Measurements from ENCODE around the gene PCDHGB3. TPM values are rescaled to one million over a fixed set of nuclear protein-coding genes. Genes with fewer than 3 reads are reported as not detected.

PCDHGB3 gene
- total RNA-seq (2022; extraction: Qiagen RNA extraction; ENCODE audit: low read depth), result 0.15 to 0.35 TPM (median 0.20 TPM) in 5 replicates

DNA sequence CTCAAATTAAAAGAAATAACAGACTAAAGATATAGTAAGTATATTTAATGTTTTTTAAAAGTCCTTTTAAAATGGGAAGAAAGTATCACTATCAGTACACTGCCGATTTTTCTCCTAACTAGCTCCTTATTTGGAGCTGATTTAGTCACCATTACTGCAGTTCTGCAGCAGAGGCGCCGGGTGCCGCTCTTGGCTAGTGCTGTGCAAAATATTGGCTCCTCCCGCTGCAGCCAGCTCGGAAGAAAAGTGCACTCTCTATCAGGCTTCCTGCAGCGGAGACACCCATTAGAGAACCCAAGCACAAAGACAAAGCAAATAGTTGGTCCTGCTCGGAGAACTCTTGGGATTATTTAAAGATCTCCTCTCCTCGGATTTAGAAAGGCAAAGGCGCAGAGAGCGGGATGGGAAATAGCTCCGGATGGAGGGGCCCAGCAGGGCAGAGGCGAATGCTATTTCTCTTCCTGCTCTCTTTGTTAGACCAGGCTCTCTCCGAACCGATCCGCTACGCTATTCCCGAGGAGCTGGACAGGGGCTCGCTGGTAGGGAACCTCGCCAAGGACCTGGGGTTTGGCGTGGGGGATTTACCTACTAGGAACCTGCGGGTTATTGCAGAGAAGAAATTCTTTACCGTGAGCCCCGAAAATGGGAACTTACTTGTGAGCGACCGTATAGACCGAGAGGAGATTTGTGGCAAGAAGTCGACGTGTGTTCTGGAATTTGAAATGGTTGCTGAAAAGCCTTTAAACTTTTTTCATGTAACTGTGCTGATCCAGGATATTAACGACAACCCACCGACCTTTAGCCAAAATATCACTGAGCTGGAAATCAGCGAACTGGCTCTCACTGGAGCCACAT, at the start of gene PCDHGB3:
PCDHGB3 (plus strand) TSS at position 249 of the 855 bp plus-strand sequence; CDS start at position 402, 153 bp downstream.

DNA sequence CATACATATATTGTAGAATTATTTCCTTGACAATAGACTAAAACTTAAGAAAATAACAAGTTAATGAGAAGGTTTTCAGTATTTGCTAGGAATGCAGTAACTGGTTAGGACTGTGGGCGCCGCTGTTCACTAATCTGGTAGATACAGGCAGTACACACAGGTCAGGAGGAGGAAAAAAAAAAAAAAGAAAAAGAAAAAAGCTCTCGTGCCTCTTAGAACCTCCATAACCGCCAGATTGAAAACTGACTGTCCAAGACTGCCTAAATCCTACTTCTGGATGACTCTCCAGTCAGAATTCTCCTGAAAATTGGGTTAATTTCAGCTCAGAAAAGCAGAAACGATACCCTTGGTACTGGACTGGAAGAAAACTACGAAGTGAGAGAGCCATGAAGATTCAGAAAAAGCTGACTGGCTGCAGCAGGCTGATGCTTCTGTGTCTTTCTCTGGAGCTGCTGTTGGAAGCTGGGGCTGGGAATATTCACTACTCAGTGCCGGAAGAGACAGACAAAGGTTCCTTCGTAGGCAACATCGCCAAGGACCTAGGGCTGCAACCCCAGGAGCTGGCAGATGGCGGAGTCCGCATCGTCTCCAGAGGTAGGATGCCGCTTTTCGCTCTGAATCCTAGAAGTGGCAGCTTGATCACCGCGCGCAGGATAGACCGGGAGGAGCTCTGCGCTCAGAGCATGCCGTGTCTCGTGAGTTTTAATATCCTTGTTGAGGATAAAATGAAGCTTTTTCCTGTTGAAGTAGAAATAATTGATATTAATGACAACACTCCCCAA, 39.6 kb upstream of the PCDHGB3 start, which contains the start of gene PCDHGA1:
PCDHGA1 (plus strand) TSS at position 216 of the 782 bp plus-strand sequence.

DNA sequence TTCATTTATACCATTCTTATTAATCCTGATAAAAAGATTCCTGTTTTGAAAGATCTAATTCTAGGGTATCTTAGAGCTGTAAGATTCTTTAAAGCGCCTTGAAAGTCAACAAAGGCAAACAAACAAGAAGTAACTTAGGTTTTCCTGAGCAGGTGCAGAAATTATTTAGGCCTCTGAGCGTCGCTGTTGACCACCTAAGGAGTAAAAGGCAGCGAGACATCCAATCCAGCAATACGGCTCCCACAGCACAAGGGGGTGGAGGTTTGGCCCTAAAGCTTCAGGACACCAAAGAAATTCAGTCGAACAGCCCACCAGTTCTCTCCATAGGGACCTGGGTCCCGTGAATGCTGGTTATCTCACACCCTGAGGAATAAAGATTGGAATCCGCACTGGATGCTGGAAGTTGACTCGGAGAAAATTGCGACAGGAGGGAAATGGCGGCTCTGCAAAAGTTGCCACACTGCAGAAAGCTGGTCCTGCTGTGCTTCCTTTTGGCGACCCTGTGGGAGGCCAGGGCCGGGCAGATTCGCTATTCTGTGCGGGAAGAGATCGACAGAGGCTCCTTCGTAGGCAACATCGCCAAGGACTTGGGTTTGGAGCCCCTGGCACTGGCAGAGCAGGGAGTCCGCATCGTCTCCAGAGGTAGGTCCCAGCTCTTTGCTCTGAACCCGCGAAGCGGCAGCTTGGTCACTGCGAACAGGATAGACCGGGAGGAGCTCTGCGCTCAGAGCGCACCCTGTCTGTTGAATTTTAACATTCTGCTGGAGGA, 31.3 kb upstream of the PCDHGB3 start, which contains the start of gene PCDHGA2:
PCDHGA2 (plus strand) TSS at position 223 of the 769 bp plus-strand sequence.

DNA sequence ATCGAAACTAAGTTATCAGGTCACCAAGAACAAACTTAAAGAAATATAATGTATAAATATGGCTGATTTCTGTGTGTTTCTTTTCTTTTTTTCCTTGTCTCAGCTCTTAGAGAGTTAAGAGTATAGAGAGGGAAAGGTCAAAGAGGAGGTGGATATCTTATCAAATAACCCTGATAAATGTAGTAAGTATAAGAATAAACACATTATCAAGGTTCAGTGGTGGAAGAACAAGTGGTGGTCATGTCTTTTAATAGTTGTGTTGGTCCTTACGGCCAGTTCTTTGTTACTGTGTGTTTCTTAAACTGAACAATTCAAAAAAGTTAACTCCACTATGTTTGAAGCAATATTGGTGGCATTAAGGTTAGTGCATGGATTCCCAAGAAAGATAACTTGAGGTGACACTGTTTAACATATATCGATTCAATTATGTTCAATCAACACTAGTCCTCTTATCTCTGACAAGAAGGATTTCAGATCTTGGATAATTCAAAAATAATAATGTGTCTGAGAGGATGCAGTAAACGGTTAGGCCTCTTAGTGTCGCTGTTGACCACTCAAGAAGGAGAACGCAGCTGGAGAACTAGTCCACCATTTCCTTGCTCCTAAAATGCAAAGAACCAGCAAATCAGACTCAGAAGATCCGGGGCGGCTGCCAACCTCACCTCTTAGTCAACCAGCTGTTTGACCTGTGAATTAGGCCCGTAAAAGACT, 26.6 kb upstream of the PCDHGB3 start, which contains the start of gene PCDHGA3:
PCDHGA3 (plus strand) TSS at position 588 of the 711 bp plus-strand sequence. CDS start 205 bp downstream, outside the sequence.

DNA sequence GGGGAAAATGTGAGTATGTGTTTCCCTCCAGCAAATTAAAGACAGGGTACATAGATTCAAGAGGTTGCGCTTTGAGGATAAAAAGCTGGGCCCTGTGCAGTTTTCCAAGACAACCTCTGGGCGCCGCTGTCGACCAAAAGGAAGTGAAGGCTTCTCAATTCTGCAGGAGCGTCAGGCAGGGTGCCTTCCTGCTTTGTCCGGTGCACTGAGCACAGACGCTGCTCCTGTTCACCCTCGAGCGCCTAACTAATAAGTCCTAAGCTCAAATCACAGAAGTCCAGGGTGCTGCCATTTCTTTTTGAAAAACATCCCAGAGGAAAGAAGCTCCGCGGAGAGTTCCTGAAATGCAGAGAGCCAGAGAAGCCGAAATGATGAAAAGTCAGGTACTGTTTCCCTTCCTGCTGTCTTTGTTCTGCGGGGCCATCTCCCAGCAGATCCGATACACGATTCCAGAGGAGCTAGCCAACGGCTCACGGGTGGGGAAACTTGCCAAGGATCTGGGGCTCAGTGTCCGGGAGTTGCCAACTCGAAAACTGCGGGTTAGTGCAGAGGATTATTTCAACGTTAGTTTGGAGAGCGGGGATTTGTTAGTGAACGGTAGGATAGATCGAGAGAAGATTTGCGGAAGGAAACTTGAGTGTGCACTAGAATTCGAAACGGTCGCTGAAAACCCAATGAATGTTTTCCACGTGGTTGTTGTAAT, 20.0 kb upstream of the PCDHGB3 start, which contains the start of gene PCDHGB1:
PCDHGB1 (plus strand) TSS at position 183 of the 703 bp plus-strand sequence; CDS start at position 345, 162 bp downstream.

DNA sequence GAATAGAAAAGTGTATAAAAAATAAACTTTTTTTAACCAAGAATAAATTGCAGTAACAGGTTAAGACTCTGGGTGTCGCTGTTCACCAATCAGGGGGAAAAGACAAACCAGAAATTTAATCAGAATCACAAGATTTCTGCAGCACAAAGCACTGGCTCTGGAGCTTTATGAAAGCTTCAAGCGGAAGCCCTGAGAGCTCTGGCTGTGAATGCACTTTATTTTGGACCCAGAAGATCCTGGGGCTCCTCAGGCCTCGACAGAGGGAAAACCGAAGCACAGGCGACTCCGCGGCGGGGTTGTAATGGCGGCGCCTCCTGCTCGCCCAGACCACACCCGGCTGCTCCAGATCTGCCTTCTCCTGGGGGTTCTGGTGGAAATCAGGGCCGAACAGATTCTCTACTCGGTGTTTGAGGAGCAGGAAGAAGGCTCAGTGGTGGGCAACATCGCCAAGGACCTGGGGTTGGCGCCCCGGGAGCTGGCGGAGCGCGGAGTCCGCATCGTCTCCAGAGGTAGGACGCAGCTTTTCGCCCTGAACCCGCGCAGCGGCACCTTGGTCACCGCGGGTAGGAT, 15.1 kb upstream of the PCDHGB3 start, which contains the start of gene PCDHGA4:
PCDHGA4 (plus strand) TSS at position 122 of the 570 bp plus-strand sequence; CDS start at position 209, 87 bp downstream.

DNA sequence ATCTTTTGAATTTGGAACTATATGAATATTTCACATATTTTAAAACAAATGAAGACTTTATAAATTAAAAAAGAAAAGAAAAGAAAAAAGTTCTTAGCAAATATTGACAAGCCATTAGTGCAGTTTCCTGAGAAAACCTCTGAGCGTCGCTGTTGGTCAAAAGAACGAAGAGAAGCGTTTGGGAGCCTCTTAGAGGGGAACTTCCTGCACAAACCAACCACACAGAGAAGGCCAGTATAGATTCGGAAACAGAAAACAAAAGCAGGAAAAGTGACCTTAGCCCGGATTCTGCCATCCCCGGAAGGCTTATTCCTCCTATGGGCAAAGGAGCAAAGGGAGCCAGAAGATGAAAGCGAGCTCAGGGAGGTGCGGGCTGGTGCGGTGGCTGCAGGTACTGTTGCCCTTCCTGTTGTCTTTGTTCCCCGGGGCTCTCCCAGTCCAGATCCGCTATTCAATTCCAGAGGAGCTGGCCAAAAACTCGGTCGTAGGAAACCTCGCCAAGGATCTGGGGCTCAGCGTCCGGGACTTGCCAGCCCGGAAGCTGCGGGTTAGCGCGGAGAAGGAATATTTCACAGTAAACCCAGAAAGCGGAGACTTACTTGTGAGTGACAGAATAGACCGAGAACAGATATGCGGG, 10.1 kb upstream of the PCDHGB3 start, which contains the start of gene PCDHGB2:
PCDHGB2 (plus strand) TSS at position 205 of the 637 bp plus-strand sequence; CDS start at position 347, 142 bp downstream.

DNA sequence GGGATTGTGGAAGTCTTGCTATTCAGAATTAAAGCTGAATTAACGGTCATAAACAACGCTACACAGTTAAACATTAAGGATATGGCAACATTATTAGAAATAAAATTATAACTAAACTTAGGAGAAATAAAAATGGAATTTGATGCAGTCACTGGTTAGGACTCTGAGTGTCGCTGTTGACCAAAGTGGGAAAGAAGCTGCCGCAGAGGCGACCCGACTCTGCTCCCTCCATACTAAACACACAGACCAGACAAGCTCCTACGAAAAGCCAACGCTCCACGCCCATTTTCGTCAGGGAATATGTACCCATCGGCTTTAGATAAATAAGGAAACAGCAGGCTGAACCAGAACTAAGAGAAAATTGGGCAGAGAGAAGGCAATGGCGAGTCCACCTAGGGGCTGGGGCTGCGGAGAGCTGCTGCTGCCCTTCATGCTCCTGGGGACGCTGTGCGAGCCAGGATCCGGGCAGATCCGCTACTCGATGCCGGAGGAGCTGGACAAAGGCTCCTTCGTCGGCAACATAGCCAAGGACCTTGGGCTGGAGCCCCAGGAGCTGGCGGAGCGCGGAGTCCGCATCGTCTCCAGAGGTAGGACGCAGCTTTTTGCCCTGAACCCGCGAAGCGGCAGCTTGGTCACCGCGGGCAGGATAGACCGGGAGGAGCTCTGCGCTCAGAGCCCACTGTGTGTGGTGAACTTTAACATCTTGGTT, 5.9 kb upstream of the PCDHGB3 start, which contains the start of gene PCDHGA5:
PCDHGA5 (plus strand) TSS at position 211 of the 709 bp plus-strand sequence; CDS start at position 380, 169 bp downstream.

DNA sequence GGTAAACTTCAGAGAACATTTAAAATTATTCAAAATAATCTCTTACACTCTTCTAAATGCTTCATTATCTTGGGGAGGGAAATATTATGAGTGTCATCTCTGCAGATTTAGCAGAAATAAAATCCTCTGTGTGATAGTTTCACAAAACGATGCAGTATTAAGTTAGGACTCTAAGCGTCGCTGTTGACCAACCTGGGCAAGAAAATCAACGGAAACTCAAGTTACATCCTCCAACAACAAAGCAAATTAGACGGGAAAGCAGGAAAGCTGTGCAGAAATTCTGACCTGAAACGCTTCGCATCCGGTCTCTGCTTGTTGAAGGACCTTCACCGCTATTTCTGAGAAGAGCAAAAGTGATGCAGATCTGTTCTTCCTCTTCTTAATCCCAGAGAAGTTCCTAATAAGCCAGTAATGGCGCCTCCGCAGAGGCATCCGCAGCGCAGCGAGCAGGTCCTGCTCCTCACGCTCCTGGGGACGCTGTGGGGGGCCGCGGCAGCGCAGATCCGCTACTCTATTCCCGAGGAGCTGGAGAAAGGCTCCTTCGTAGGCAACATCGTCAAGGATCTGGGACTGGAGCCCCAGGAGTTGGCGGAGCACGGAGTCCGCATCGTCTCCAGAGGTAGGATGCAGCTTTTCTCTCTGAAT, 3.8 kb downstream of the PCDHGB3 start, which contains the start of gene PCDHGA6:
PCDHGA6 (plus strand) TSS at position 219 of the 645 bp plus-strand sequence; CDS start at position 412, 193 bp downstream.

DNA sequence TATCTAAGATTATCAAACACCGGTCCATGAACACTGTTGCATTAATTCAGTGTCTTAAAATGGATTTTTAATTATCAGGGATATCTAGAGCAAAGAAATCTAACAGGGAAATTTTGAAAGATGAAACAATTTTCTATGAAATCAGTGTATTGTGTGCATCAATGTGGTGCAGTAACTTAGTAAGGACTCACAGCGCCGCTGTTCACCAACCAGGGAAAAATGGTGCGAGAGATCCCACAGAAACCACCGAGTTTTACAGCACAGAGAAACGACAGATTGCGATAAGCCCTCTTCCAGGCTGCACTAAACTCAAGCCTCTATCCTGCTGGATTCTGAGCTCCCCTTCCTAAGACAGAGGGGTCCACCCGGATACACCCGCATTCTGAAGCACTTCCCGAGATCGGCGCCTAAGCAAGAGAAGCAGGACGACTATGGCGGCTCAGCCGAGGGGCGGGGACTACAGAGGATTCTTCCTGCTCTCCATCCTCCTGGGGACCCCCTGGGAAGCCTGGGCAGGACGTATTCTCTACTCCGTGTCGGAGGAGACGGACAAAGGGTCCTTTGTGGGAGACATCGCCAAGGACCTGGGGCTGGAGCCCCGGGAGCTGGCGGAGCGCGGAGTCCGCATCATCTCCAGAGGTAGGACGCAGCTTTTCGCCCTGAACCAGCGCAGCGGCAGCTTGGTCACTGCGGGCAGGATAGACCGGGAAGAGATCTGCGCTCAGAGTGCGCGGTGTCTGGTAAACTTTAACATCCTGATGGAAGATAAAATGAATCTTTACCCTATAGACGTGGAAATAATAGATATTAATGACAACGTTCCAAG, 12.6 kb downstream of the PCDHGB3 start, which contains the start of gene PCDHGA7:
PCDHGA7 (plus strand) TSS at position 274 of the 826 bp plus-strand sequence; CDS start at position 432, 158 bp downstream.

DNA sequence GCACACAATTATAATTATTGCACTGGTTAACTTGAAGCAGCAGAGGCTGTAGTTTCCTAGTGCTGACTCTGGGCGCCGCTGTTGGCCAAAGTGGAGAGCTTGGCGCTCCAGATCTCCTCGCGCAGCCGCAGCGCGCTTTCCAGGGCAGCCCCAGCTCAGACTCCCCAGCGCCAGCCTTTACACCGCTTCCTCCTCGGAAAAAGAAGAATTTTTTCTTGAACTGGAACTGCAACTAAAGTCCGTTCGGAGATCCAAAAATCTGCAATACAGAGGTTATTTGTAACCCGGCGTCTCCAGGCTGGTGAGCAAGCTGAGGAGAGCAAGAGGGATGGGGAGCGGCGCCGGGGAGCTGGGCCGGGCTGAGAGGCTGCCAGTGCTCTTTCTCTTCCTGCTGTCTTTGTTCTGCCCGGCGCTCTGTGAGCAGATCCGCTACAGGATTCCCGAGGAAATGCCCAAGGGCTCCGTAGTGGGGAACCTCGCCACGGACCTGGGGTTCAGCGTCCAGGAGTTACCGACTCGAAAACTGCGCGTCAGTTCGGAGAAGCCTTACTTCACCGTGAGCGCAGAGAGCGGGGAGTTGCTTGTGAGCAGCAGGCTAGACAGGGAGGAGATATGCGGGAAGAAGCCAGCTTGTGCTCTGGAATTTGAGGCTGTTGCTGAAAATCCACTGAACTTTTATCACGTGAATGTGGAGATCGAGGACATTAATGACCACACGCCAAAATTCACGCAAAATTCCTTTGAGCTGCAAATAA, 17.7 kb downstream of the PCDHGB3 start, which contains the start of gene PCDHGB4:
PCDHGB4 (plus strand) TSS at position 142 of the 755 bp plus-strand sequence; CDS start at position 329, 187 bp downstream.

DNA sequence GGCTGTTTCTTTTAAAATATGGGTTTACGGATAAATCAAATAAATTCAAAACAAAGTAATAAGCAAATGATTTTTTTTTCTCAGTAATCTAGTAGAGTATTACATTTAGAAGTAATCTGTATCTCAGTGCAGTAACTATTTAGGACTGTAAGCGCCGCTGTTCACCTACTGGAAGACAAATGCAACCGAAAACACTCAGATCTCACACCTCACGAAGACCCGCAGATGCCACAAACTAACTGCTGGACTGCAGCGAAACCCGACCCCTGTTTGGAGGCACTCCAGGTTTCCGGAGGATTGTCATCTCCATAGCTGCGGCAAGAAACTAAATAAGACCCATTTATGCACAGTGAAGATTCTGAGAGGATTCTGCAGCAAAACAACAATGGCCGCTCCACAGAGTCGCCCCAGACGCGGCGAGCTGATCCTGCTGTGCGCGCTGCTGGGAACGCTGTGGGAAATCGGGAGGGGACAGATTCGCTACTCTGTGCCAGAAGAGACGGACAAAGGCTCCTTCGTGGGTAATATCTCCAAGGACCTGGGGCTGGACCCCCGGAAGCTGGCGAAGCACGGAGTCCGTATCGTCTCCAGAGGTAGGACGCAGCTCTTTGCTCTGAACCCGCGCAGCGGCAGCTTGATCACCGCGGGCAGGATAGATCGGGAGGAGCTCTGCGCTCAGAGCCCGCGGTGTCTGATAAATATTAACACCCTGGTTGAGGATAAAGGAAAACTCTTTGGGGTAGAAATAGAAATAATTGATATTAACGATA, 22.6 kb downstream of the PCDHGB3 start, which contains the start of gene PCDHGA8:
PCDHGA8 (plus strand) TSS at position 205 of the 770 bp plus-strand sequence; CDS start at position 386, 181 bp downstream.

DNA sequence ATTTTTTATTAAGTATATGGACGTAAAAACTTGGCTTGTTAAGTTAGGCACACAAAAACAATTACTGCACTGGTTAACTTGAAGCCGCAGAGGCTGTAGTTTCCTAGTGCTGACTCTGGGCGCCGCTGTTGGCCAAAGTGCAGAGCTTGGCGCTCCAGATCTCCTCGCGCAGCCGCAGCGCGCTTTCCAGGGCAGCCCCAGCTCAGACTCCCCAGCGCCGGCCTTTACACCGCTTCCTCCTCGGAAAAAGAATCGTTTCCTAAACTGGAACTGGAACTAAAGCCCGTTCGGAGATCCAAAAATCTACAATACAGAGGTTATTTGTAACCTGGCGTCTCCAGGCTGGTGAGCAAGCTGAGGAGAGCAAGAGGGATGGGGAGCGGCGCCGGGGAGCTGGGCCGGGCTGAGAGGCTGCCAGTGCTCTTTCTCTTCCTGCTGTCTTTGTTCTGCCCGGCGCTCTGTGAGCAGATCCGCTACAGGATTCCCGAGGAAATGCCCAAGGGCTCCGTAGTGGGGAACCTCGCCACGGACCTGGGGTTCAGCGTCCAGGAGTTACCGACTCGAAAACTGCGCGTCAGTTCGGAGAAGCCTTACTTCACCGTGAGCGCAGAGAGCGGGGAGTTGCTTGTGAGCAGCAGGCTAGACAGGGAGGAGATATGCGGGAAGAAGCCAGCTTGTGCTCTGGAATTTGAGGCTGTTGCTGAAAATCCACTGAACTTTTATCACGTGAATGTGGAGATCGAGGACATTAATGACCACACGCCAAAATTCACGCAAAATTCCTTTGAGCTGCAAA, 27.9 kb downstream of the PCDHGB3 start, which contains the start of gene PCDHGB5:
PCDHGB5 (plus strand) TSS at position 192 of the 796 bp plus-strand sequence; CDS start at position 373, 181 bp downstream.

DNA sequence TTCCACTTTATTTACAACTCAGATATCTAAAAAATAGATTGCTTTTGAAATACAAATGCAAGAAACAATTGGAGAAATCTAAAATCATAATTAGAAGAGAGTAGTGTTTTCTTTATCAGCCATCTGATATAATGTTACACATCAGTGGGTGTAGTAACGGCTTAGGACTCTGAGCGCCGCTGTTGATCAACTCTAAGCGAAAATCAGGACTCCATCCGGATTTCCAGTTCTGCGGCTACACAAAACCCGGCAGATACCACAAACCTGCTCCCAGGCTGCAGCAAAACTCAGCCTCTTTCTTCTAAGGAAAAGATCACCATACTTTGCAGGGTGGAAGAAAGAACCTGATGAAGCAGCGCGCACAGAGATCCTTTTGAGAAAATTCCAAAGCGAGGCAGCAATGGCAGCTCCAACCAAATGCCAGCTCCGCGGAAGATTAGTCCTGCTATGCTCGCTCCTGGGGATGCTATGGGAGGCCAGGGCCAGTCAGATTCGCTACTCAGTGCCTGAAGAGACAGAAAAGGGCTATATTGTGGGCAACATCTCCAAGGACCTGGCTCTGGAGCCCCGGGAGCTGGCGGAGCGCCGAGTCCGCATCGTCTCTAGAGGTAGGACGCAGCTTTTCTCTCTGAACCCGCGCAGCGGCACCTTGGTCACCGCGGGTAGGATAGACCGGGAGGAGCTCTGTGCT, 32.7 kb downstream of the PCDHGB3 start, which contains the start of gene PCDHGA9:
PCDHGA9 (plus strand) TSS at position 226 of the 691 bp plus-strand sequence; CDS start at position 401, 175 bp downstream.

All from A549 treated with CpdA at 1 μM for 4 hours (cell line).